Activated CD8-positive, alpha-beta memory T cell treated with anti-CD3 and anti-CD28 coated beads, Interleukin-2, amount 10 ng/mL, durations not matched to agents 7 days and 5 days (primary cell): ENCODE measurements around the gene NCAM1. TPM values are rescaled to one million over a fixed set of nuclear protein-coding genes. Genes with fewer than 3 reads are reported as not detected.

Experiments
- ATAC-seq: fragments of 150-1000 bp; cut with Tn5 transposase; one replicate; pipeline ENCODE4 v1.10.0; 2021; ENCODE audit warnings: moderate library complexity
- CTCF ChIA-PET: fragments of 350-600 bp; sonication (Branson Sonifier 250); formaldehyde crosslinking; loops from one replicate; lab custom pipeline; 2021; ENCODE audit warnings: antibody characterized with exemption; lab: Charles Lee
- DNase-seq: peaks from one replicate; pipeline ENCODE4 v3.0.0-alpha.2; 2020
- H3K27ac Mint-ChIP-seq: one replicate; pipeline ENCODE4 v1.8.0; 2021; ENCODE audit warnings: mild to moderate bottlenecking, mixed read lengths
- H3K27me3 Mint-ChIP-seq: one replicate; pipeline ENCODE4 v1.8.0; 2021; ENCODE audit warnings: mixed read lengths
- H3K36me3 Mint-ChIP-seq: one replicate; pipeline ENCODE4 v1.8.0; 2021; ENCODE audit warnings: mild to moderate bottlenecking, mixed read lengths
- H3K4me1 Mint-ChIP-seq: one replicate; pipeline ENCODE4 v1.8.0; 2021; ENCODE audit warnings: mixed read lengths
- H3K4me3 Mint-ChIP-seq: one replicate; pipeline ENCODE4 v1.8.0; 2021; ENCODE audit warnings: mild to moderate bottlenecking, moderate library complexity, mixed read lengths
- H3K9me3 Mint-ChIP-seq: one replicate; pipeline ENCODE4 v1.8.0; 2022; ENCODE audit warnings: low read depth, mixed read lengths
- total RNA-seq, 2 experiments: library from RNA; stranded (reverse); gene quantifications; one replicate each; pipeline ENCODE4 v1.2.3, GENCODE V29; 2021

The NCAM1 gene
- total RNA-seq, 2 experiments from 2014 or later = 1.8 to 4.1 TPM

- Mint-ChIP-seq H3K9me3 (no peaks in the 10 kb centered on the region), H3K4me1 (peaks cover 22% of the 10 kb centered on the region), H3K27me3 (no peaks in the 10 kb centered on the region), H3K36me3 (peaks cover 18% of the 10 kb centered on the region), H3K27ac (peak within 1 kb of the TSS; percentile 79), H3K4me3 (peak within 1 kb of the TSS; percentile 75)
- ATAC-seq (peak; percentile 99), DNase-seq (peak; percentile 96)
- CTCF ChIA-PET = interaction anchor here (0.9 to 2.0 kb wide), 8 partner anchors 9 to 482 kb away, joined by 3 to 7 read pairs (median 5); partner anchors contain the start of gene ZW10
These were observed 353.4 kb downstream of the NCAM1 start, which contains the start of gene TTC12 for GRCh38 chr11:113314389-113315301. TSS of gene TTC12 (plus strand) at chr11:113314583. CDS start at chr11:113316258, 1,675 bp downstream.

GRCh38 chr11:113315811-113316210, 354.6 kb downstream of the NCAM1 start:
- no peaks in the 10 kb centered on the region for H3K9me3 Mint-ChIP-seq
- peak overlapping the region; percentile 71 for H3K27ac Mint-ChIP-seq
- CTCF ChIA-PET = no interaction called here
- H3K4me1 Mint-ChIP-seq = peaks cover 22% of the 10 kb centered on the region
- no peaks in the 10 kb centered on the region for H3K27me3 Mint-ChIP-seq
- peak overlapping the region; percentile 75 for H3K4me3 Mint-ChIP-seq
- ATAC-seq (no peak), DNase-seq (no peak)
- peaks cover 19% of the 10 kb centered on the region for H3K36me3 Mint-ChIP-seq

GRCh38 chr11:113316256-113316655, 355.0 kb downstream of the NCAM1 start:
- Mint-ChIP-seq H3K27ac (no peak overlapping the region), H3K4me3 (no peak overlapping the region), H3K36me3 (peaks cover 19% of the 10 kb centered on the region), H3K27me3 (no peaks in the 10 kb centered on the region), H3K4me1 (peaks cover 22% of the 10 kb centered on the region), H3K9me3 (no peaks in the 10 kb centered on the region)
- no peak for ATAC-seq
- DNase-seq = no peak
- CTCF ChIA-PET = no interaction called here

GRCh38 chr11:113317339-113317738, 356.1 kb downstream of the NCAM1 start:
- H3K9me3 Mint-ChIP-seq = no peaks in the 10 kb centered on the region
- no peak for ATAC-seq

GRCh38 chr11:113319085-113319484, 357.9 kb downstream of the NCAM1 start:
- Mint-ChIP-seq H3K36me3 (peaks cover 19% of the 10 kb centered on the region), H3K4me1 (peaks cover 12% of the 10 kb centered on the region), H3K4me3 (no peak overlapping the region), H3K27ac (no peak overlapping the region), H3K9me3 (no peaks in the 10 kb centered on the region), H3K27me3 (no peaks in the 10 kb centered on the region)
- CTCF ChIA-PET = no interaction called here
- ATAC-seq = no peak
- DNase-seq = no peak

More at GRCh38 chr11:113317339-113317738, 356.1 kb downstream of the NCAM1 start:
- no peak overlapping the region for H3K4me3 Mint-ChIP-seq
- no peak overlapping the region for H3K27ac Mint-ChIP-seq
- H3K4me1 Mint-ChIP-seq = peaks cover 22% of the 10 kb centered on the region
- DNase-seq = no peak
- H3K27me3 Mint-ChIP-seq = no peaks in the 10 kb centered on the region
- peaks cover 19% of the 10 kb centered on the region for H3K36me3 Mint-ChIP-seq
- CTCF ChIA-PET = interaction anchor here (0.9 kb wide), 1 partner anchor 14 kb away, joined by 3 read pairs; no protein-coding TSS in a partner anchor

GRCh38 chr11:113322158-113322557, 360.9 kb downstream of the NCAM1 start:
- DNase-seq (no peak), ATAC-seq (no peak)
- Mint-ChIP-seq H3K9me3 (no peaks in the 10 kb centered on the region), H3K4me1 (no peaks in the 10 kb centered on the region), H3K36me3 (peaks cover 19% of the 10 kb centered on the region), H3K4me3 (no peak overlapping the region), H3K27ac (no peak overlapping the region), H3K27me3 (no peaks in the 10 kb centered on the region)
- CTCF ChIA-PET = no interaction called here

- Mint-ChIP-seq H3K9me3 (no peaks in the 10 kb centered on the region), H3K4me1 (no peaks in the 10 kb centered on the region), H3K4me3 (no peak overlapping the region), H3K27me3 (no peaks in the 10 kb centered on the region), H3K36me3 (peaks cover 4% of the 10 kb centered on the region), H3K27ac (no peak overlapping the region)
- DNase-seq (no peak), ATAC-seq (no peak)
- CTCF ChIA-PET = interaction anchor here (1.0 kb wide), 1 partner anchor 18 kb away, joined by 3 read pairs; no protein-coding TSS in a partner anchor
These were observed 363.0 kb downstream of the NCAM1 start for GRCh38 chr11:113324250-113324649.
